Right lobe of liver (tissue), 4 donors: ENCODE results near the gene RREB1.

Experiments used
- POLR2A ChIP-seq: fragments of 450-650 bp; IDR thresholded peaks from one replicate; pipeline ENCODE4 v1.6.1; 2017; ENCODE audit warnings: antibody characterized with exemption, mild to moderate bottlenecking
- TF ChIP-seq, protein P1 (sequence below), 4 donors: fragments of 200-600 bp in 3 of 4; fragments of 450-650 bp in 1 of 4; IDR thresholded peaks; one replicate each; pipeline versions ENCODE4 v1.5.1 to v1.8.0; 2016 to 2022; ENCODE audit warnings: antibody characterized with exemption in 4 of 4, mild to moderate bottlenecking in 2 of 4
- donor health status: DM: no; HTN: no; CAD: no.
- donor health status: DM: no; HTN: no; CAD: no.
- donor health status: DM: no; HTN: yes; CAD: no.

DNA sequence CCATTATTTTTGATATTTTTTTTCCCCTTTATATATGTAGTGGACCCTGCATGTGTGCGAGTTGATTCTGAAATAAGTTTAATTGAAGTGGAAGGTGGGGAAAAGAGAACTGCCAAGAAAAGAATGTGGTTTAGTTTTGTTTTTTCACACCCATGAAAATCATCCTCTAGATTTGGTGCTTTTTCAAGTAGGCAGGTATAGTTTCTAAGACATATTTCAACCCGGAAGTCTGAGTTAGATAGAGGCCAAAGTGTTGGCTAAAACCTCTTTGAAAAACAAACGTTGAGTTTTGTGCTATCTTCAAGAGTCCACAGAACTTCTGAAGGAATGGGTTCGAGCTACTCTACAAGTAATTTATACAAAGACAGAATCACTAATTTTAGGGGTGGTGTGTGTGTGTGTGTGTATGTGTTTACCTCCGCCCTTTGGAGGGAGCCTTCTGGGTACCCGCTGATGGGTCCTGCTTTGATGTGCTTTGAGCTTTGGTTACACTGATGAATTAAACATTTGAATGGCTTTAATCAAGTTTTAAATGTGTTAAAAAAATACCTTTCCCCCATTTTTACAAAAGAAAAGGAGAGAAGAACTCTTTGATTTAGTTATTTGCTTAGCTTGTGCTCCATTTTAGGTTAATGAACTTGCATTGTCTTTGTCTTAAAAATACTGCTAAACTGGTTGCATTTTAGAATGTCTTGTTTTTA, 2.5 kb downstream of the RREB1 start:
- TF ChIP-seq, protein P1, sequence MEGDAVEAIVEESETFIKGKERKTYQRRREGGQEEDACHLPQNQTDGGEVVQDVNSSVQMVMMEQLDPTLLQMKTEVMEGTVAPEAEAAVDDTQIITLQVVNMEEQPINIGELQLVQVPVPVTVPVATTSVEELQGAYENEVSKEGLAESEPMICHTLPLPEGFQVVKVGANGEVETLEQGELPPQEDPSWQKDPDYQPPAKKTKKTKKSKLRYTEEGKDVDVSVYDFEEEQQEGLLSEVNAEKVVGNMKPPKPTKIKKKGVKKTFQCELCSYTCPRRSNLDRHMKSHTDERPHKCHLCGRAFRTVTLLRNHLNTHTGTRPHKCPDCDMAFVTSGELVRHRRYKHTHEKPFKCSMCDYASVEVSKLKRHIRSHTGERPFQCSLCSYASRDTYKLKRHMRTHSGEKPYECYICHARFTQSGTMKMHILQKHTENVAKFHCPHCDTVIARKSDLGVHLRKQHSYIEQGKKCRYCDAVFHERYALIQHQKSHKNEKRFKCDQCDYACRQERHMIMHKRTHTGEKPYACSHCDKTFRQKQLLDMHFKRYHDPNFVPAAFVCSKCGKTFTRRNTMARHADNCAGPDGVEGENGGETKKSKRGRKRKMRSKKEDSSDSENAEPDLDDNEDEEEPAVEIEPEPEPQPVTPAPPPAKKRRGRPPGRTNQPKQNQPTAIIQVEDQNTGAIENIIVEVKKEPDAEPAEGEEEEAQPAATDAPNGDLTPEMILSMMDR (IDR thresholded peaks at IDR 0.05): no peak
- TF ChIP-seq POLR2A: no peak
